ENCODE measurements around the gene CNIH2.

DNA sequence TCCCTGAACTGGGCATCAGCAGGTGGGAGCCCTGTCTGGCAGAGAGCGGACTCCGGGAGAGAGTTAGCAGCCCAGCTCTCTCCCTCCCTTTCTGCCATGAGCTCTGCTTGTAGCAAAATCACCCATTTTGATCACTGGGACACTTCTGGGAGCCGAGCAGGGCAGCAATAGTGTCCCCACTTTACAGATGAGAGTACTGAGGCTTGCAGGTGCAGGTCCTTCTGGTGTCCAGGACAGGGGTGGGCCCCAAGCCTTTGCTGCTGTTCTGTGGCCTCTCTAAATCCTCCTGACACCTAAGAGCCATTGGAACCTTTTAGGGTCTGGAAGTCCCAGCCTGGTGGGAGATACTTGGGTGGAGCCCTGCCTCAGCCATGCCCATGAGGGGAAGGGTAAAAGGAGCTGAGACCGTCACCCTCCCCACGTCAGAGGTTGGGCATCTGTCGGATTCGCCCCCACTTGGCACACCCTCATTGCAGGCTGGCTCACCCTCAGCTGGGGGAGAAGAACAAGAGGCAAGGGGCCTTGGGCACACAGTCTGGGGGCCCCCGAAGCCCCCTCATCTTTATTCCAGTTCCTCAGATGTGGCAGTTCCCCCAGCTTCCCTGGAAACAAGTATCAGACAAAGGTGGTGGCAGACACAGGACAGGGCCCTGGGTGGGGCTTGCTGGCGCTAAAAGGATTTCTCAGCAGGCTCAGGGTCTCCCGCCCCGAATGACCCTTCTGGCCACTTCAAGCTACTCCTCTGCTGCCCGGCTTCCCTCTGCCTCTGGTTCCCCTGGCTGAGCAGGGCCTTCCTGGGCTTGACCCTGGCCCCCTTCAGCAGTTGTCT, 53.8 kb downstream of the CNIH2 start:
- TF ChIP-seq EZH2 (optimal IDR thresholded peaks at IDR 0.05; ENCODE audit: low read depth, low read length) (no peak), EZH2phosphoT487 (IDR thresholded peaks at IDR 0.05; ENCODE audit: low read length) (no peak)
- TF ChIP-seq, protein P1, sequence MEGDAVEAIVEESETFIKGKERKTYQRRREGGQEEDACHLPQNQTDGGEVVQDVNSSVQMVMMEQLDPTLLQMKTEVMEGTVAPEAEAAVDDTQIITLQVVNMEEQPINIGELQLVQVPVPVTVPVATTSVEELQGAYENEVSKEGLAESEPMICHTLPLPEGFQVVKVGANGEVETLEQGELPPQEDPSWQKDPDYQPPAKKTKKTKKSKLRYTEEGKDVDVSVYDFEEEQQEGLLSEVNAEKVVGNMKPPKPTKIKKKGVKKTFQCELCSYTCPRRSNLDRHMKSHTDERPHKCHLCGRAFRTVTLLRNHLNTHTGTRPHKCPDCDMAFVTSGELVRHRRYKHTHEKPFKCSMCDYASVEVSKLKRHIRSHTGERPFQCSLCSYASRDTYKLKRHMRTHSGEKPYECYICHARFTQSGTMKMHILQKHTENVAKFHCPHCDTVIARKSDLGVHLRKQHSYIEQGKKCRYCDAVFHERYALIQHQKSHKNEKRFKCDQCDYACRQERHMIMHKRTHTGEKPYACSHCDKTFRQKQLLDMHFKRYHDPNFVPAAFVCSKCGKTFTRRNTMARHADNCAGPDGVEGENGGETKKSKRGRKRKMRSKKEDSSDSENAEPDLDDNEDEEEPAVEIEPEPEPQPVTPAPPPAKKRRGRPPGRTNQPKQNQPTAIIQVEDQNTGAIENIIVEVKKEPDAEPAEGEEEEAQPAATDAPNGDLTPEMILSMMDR (IDR thresholded peaks at IDR 0.05; ENCODE audit: low read length): no peak

Data from MM.1S (cell line).